DMS 273 treated with DMSO at 0.1 percent for 48 hours (cell line): ENCODE results near the gene ST3GAL3.

ENCODE experiments used
- DNase-seq: peaks from one replicate; lab custom pipeline; 2025; lab: John Stamatoyannopoulos, UW

Gene ST3GAL3

GRCh38 chr1:43913666-43914360 lies 206.5 kb downstream of the ST3GAL3 start:
- DNase-seq: no peak

GRCh38 chr1:43914576-43915525 lies 207.5 kb downstream of the ST3GAL3 start:
- no peak for DNase-seq

GRCh38 chr1:43919906-43920305 lies 212.6 kb downstream of the ST3GAL3 start:
- no peak for DNase-seq

GRCh38 chr1:43921022-43921421 lies 213.7 kb downstream of the ST3GAL3 start:
- DNase-seq: no peak

GRCh38 chr1:43924516-43924915 lies 217.2 kb downstream of the ST3GAL3 start:
- no peak for DNase-seq

- DNase-seq: no peak
Observed at GRCh38 chr1:43925846-43926245, 218.5 kb downstream of the ST3GAL3 start.

- no peak for DNase-seq
Observed at GRCh38 chr1:43930168-43930948, 223.0 kb downstream of the ST3GAL3 start.

GRCh38 chr1:43930949-43931275 lies 223.6 kb downstream of the ST3GAL3 start:
- DNase-seq: no peak

GRCh38 chr1:43931711-43932660 lies 224.7 kb downstream of the ST3GAL3 start:
- no peak for DNase-seq

GRCh38 chr1:43932786-43933385 lies 225.6 kb downstream of the ST3GAL3 start:
- DNase-seq: no peak

GRCh38 chr1:43933386-43934100 lies 226.2 kb downstream of the ST3GAL3 start, which contains the start of gene ARTN:
Gene ARTN, plus strand, starts transcription at chr1:43933801. Its CDS starts 1,856 bp downstream, at chr1:43935657.
- no peak for DNase-seq

- no peak for DNase-seq
Observed at GRCh38 chr1:43934101-43934985, 227.0 kb downstream of the ST3GAL3 start.

GRCh38 chr1:43934986-43935324 lies 227.6 kb downstream of the ST3GAL3 start:
- DNase-seq: no peak

GRCh38 chr1:43935711-43936427 lies 228.5 kb downstream of the ST3GAL3 start:
- no peak for DNase-seq

GRCh38 chr1:43936431-43937151 lies 229.3 kb downstream of the ST3GAL3 start:
- no peak for DNase-seq

- DNase-seq: no peak
Observed at GRCh38 chr1:43937179-43937865, 230.0 kb downstream of the ST3GAL3 start.

GRCh38 chr1:43938383-43938782 lies 231.0 kb downstream of the ST3GAL3 start:
- no peak for DNase-seq
